Measurements from ENCODE around the gene CERT1.

The CERT1 gene

DNA sequence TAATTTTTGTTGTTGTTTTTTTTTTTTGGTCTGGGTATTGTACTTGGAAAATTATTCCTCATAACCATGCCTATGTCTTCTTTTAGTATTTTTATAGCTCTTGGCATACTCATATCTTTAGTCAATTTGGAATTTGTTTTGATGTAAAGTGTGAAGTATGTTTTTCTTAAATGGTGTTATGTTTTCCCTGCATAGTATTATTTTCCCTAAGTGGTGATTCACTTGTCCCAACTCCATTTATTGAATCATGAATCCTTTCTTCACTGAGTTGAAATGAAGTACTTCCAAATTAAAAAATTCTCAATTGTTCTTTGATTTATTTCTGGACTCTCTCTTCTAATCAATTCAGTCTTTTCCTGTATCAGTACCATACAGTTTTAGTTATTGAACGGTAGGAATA lies 46.8 kb upstream of the CERT1 start:
- Histone ChIP-seq H3K9me2 (replicated peaks; ENCODE audit: low read depth, low read length) (no peaks in the 10 kb centered on the region), H2AFZ (ENCODE audit: low read length) (no peak overlapping the region), H3K4me3 (ENCODE audit: low read length, poor library complexity, severe bottlenecking) (no peak overlapping the region), H3K4me1 (ENCODE audit: insufficient read depth, low read length, poor library complexity, severe bottlenecking) (no peaks in the 10 kb centered on the region), H4K20me1 (ENCODE audit: insufficient read depth, low read length, poor library complexity, severe bottlenecking) (no peaks in the 10 kb centered on the region), H3K79me2 (ENCODE audit: insufficient read depth, low read length) (peaks cover 13% of the 10 kb centered on the region), H3F3A (ENCODE audit: low read depth) (0 out of 2 replicates have a peak, but pooled peaks cover 4% of the 10 kb centered on the region), H3K9me3 (ENCODE audit: insufficient read depth, low read depth, low read length) (no peaks in the 10 kb centered on the region), H3K36me3 (ENCODE audit: insufficient read depth, low read length) (peaks cover 29% of the 10 kb centered on the region; the same call in 1 of the 2 replicates), H3K9ac (ENCODE audit: low read depth, low read length, poor library complexity, severe bottlenecking) (no peak overlapping the region), H3K4me2 (ENCODE audit: low read depth, low read length, poor library complexity, severe bottlenecking) (no peak overlapping the region), H3K27me3 (ENCODE audit: insufficient read depth, low read length, poor library complexity, severe bottlenecking) (no peaks in the 10 kb centered on the region)
- TF ChIP-seq, protein P1, sequence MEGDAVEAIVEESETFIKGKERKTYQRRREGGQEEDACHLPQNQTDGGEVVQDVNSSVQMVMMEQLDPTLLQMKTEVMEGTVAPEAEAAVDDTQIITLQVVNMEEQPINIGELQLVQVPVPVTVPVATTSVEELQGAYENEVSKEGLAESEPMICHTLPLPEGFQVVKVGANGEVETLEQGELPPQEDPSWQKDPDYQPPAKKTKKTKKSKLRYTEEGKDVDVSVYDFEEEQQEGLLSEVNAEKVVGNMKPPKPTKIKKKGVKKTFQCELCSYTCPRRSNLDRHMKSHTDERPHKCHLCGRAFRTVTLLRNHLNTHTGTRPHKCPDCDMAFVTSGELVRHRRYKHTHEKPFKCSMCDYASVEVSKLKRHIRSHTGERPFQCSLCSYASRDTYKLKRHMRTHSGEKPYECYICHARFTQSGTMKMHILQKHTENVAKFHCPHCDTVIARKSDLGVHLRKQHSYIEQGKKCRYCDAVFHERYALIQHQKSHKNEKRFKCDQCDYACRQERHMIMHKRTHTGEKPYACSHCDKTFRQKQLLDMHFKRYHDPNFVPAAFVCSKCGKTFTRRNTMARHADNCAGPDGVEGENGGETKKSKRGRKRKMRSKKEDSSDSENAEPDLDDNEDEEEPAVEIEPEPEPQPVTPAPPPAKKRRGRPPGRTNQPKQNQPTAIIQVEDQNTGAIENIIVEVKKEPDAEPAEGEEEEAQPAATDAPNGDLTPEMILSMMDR (conservative IDR thresholded peaks at IDR 0.05; ENCODE audit: low read length), result no peak
- TF ChIP-seq EZH2phosphoT487 (IDR thresholded peaks at IDR 0.05; ENCODE audit: borderline replicate concordance), result no peak

DNA sequence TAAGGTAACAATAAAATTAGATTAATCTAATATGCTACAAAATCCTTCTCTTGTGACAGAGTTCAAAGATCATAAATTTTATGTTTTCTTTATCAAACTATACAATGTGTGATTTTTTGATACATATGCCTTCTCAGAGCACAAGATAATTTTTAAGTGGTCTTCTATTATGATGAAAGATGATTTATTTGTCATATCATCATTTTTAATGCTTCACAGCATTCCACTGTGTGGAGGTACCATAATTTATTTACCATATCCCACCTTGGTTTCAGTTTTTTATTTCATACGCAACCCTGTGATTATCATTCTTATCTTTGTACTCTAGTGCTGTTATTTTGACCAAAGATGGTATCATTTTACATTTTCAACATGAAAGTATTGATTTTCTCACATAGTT lies 41.9 kb upstream of the CERT1 start:
- Histone ChIP-seq H3K9me3 (ENCODE audit: insufficient read depth, low read depth, low read length) (no peaks in the 10 kb centered on the region), H3K27me3 (ENCODE audit: insufficient read depth, low read length, poor library complexity, severe bottlenecking) (no peaks in the 10 kb centered on the region), H4K20me1 (ENCODE audit: insufficient read depth, low read length, poor library complexity, severe bottlenecking) (no peaks in the 10 kb centered on the region), H3K4me3 (ENCODE audit: low read length, poor library complexity, severe bottlenecking) (no peak overlapping the region), H3K4me2 (ENCODE audit: low read depth, low read length, poor library complexity, severe bottlenecking) (no peak overlapping the region), H3K9me2 (replicated peaks; ENCODE audit: low read depth, low read length) (no peaks in the 10 kb centered on the region), H3K79me2 (ENCODE audit: insufficient read depth, low read length) (no peaks in the 10 kb centered on the region; the same call in 1 of the 2 replicates), H3F3A (ENCODE audit: low read depth) (no peaks in the 10 kb centered on the region), H3K36me3 (ENCODE audit: insufficient read depth, low read length) (peaks cover 42% of the 10 kb centered on the region), H2AFZ (ENCODE audit: low read length) (no peak overlapping the region), H3K4me1 (ENCODE audit: insufficient read depth, low read length, poor library complexity, severe bottlenecking) (no peaks in the 10 kb centered on the region), H3K9ac (ENCODE audit: low read depth, low read length, poor library complexity, severe bottlenecking) (no peak overlapping the region)
- TF ChIP-seq, protein P1 (conservative IDR thresholded peaks at IDR 0.05; ENCODE audit: low read length), result no peak
- no peak for TF ChIP-seq EZH2phosphoT487 (IDR thresholded peaks at IDR 0.05; ENCODE audit: borderline replicate concordance)

DNA sequence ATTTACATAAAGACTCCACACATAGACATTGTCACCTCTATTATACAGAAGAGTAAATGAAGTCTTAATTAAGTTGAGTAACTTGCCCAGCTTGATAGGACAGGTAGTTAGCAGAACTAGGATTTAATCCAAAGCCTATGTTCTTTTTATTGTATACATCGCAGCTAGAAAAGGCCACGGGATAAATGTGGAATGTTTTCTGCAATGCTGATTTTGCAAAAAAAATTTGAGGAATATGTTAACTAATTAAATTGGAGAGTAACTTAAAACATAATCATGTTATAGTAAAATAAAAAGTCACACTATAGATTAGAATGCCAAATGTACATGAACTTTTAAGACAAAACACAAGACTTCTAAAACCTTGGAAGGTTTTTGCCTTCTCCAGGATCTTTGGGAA lies 41.3 kb upstream of the CERT1 start:
- Histone ChIP-seq H4K20me1 (ENCODE audit: insufficient read depth, low read length, poor library complexity, severe bottlenecking) (no peaks in the 10 kb centered on the region), H3K4me1 (ENCODE audit: insufficient read depth, low read length, poor library complexity, severe bottlenecking) (no peaks in the 10 kb centered on the region), H3F3A (ENCODE audit: low read depth) (no peaks in the 10 kb centered on the region), H3K79me2 (ENCODE audit: insufficient read depth, low read length) (no peaks in the 10 kb centered on the region; the same call in 1 of the 2 replicates), H3K4me2 (ENCODE audit: low read depth, low read length, poor library complexity, severe bottlenecking) (no peak overlapping the region), H3K9ac (ENCODE audit: low read depth, low read length, poor library complexity, severe bottlenecking) (no peak overlapping the region), H3K27me3 (ENCODE audit: insufficient read depth, low read length, poor library complexity, severe bottlenecking) (no peaks in the 10 kb centered on the region), H3K9me2 (replicated peaks; ENCODE audit: low read depth, low read length) (no peaks in the 10 kb centered on the region), H3K36me3 (ENCODE audit: insufficient read depth, low read length) (peaks cover 38% of the 10 kb centered on the region), H3K4me3 (ENCODE audit: low read length, poor library complexity, severe bottlenecking) (no peak overlapping the region), H3K9me3 (ENCODE audit: insufficient read depth, low read depth, low read length) (no peaks in the 10 kb centered on the region), H2AFZ (ENCODE audit: low read length) (no peak overlapping the region)
- TF ChIP-seq, protein P1 (conservative IDR thresholded peaks at IDR 0.05; ENCODE audit: low read length), result no peak
- TF ChIP-seq EZH2phosphoT487 (IDR thresholded peaks at IDR 0.05; ENCODE audit: borderline replicate concordance), result no peak
